Right lobe of liver (tissue), 6 donors: Measurements from ENCODE around the gene MYO5C. TPM values are rescaled to one million over a fixed set of nuclear protein-coding genes. Genes with fewer than 3 reads are reported as not detected.

Experiments used
- ATAC-seq, 4 donors: fragments of 200-7000 bp; cut with Tn5 transposase; one replicate each; pipeline ENCODE4 v1.9.1; 2020; ENCODE audit warnings: mild to moderate bottlenecking in 4 of 4, moderate library complexity in 4 of 4
- DNase-seq, 3 donors: peaks; one replicate each; pipeline ENCODE4 v3.0.0-alpha.2; 2020
- H3K27ac ChIP-seq, 3 donors: fragments of 200-600 bp; one replicate each; pipeline ENCODE4 v1.8.0; 2022
- H3K27me3 ChIP-seq, 2 donors: fragments of 200-600 bp; one replicate each; pipeline ENCODE4 v1.8.0; 2022
- H3K36me3 ChIP-seq, 4 donors: fragments of 200-600 bp; sonication (generic) in 1 of 4; one replicate each; pipeline versions ENCODE4 v1.5.1 to v1.8.0; 2017 to 2022; ENCODE audit warnings: control low read depth in 1 of 4
- H3K4me1 ChIP-seq, 4 donors: fragments of 200-600 bp; sonication (generic) in 1 of 4; one replicate each; pipeline versions ENCODE4 v1.5.1 to v1.8.0; 2017 to 2022; ENCODE audit warnings: control low read depth in 1 of 4
- H3K4me3 ChIP-seq, 3 donors: fragments of 200-600 bp; one replicate each; pipeline ENCODE4 v1.8.0; 2022
- H3K9me3 ChIP-seq, 4 donors: fragments of 200-600 bp; sonication (generic) in 1 of 4; one replicate each; pipeline versions ENCODE4 v1.5.1 to v1.8.0; 2017 to 2022; ENCODE audit warnings: control low read depth in 1 of 4
- CTCF ChIP-seq, 4 donors: fragments of 200-600 bp in 3 of 4; fragments of 450-650 bp in 1 of 4; IDR thresholded peaks; one replicate each; pipeline versions ENCODE4 v1.5.1 to v1.8.0; 2016 to 2022; ENCODE audit warnings: antibody characterized with exemption in 4 of 4, mild to moderate bottlenecking in 2 of 4
- POLR2A ChIP-seq: fragments of 450-650 bp; IDR thresholded peaks from one replicate; pipeline ENCODE4 v1.6.1; 2017; ENCODE audit warnings: antibody characterized with exemption, mild to moderate bottlenecking
- whole genome bisulfite sequencing: methylation state at CpG from one replicate; pipeline ENCODE4 v1.1.6; 2018; ENCODE audit warnings: low coverage, low lambda C conversion rate; ENCODE audit not compliant: insufficient coverage; ENCODE audit errors: missing lambda C conversion rate; 5-methylcytosine and 5-hydroxymethylcytosine counted together
- intact Hi-C, 2 donors: fragments of 100-400 bp; cut with DNase I; formaldehyde crosslinking; loops; one replicate each; pipeline versions ENCODE4 v1.11.2 to v1.14.1; 2022
- total RNA-seq, 6 experiments: library from RNA; depleted of rRNA in 2 of 6; stranded (reverse); fragments of >200 nt in 2 of 6; fragmentation: NEBNext Ultra II Directional in 3 of 6; extraction: Animal tissue kit (Norgen Biotek cat#: 25700) in 3 of 6; gene quantifications; one replicate each; pipeline versions ENCODE4 v1.1.0 to v1.2.4, GENCODE V29; 2016 to 2023
- donor health status: DM: no; HTN: yes; CAD: no.
- donor health status: DM: no; HTN: no; CAD: no.
- donor health status: DM: no; HTN: no; CAD: no.
- donor health status: DM: no; HTN: yes; CAD: no.
- donor health status: DM: no; HTN: yes; CAD: no.

MYO5C gene
- total RNA-seq, 6 experiments from 2014 or later, result 5.8 to 10.2 (median 7.1) TPM

DNA sequence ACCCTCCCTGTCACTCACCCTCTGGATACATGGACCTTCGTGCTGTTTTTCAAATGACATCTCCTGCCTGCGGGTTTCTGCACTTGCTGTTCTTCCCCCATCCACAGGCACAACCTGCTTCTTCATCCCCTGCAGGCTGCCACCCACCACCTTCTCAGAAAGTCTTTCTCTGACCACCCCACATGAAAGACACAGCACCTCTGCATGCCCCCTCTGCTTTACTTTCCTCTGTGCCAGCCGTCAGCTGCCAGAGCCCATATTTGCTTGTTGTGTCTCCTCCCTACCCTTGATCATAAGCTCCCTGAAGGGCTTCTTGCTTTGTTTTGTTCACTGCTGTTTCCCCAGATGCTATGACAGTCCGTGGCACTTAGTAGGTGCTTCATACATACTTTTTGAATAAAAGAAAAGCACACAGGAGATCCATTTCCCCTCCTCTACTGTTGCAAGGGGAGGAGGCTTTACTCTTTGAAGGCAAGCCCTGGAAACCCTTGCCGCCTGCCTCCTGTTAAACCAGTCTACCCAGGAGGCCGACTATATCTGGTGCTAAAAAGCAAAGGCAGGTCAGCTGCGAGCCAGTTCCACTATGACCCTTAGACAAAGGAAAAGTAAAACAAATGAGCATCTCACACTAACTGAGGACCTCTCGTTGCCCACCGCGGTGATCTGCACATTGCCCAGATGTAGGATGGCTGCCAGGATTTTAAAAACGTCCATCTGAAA, 31.9 kb downstream of the MYO5C start:
- Histone ChIP-seq H3K4me3 (no peak overlapping the region), H3K36me3 (no peaks in the 10 kb centered on the region), H3K9me3 (no peaks in the 10 kb centered on the region), H3K4me1 (no peaks in the 10 kb centered on the region), H3K27ac (no peak overlapping the region), H3K27me3 (no peaks in the 10 kb centered on the region)
- TF ChIP-seq POLR2A, result no peak
- no peak for TF ChIP-seq CTCF (IDR thresholded peaks at IDR 0.05)
- DNase-seq, result no peak
- intact Hi-C loops, result loop anchor here (5.0 to 10.0 kb wide), 2 partner anchors 469 to 471 kb away; no protein-coding TSS in a partner anchor
- 79% methylated on average over 11 of the region's 11 CpGs for WGBS
- ATAC-seq, result no peak

DNA sequence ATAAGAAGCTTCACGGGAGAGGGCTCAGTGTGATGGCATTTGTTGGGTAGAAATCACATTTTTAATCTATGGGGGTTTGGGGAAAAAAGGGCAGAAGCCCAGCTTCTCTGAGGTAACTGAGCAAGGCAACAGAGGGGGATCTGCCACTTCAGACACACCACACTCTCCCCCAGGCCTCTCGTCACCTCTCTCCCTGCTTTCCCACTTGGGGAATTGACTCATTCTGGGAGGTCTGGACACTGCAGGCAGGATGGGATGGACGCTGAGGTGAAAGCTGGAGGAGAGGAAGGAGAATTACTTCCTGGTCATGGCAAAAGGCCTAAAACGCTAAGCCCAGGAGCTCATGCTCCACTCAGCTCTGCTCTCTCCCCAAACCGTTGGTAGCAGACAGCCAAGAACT, 33.2 kb downstream of the MYO5C start:
- no peak overlapping the region for H3K27ac ChIP-seq
- H3K4me1 ChIP-seq, result no peaks in the 10 kb centered on the region
- TF ChIP-seq CTCF (IDR thresholded peaks at IDR 0.05), result no peak
- 72% methylated on average over 4 of the region's 5 CpGs for WGBS
- H3K4me3 ChIP-seq, result no peak overlapping the region
- H3K9me3 ChIP-seq, result no peaks in the 10 kb centered on the region
- no peaks in the 10 kb centered on the region for H3K36me3 ChIP-seq
- no peaks in the 10 kb centered on the region for H3K27me3 ChIP-seq
- no peak for DNase-seq
- intact Hi-C loops, result loop anchor here (5.0 to 10.0 kb wide), 2 partner anchors 470 to 472 kb away; no protein-coding TSS in a partner anchor
- ATAC-seq, result no peak

DNA sequence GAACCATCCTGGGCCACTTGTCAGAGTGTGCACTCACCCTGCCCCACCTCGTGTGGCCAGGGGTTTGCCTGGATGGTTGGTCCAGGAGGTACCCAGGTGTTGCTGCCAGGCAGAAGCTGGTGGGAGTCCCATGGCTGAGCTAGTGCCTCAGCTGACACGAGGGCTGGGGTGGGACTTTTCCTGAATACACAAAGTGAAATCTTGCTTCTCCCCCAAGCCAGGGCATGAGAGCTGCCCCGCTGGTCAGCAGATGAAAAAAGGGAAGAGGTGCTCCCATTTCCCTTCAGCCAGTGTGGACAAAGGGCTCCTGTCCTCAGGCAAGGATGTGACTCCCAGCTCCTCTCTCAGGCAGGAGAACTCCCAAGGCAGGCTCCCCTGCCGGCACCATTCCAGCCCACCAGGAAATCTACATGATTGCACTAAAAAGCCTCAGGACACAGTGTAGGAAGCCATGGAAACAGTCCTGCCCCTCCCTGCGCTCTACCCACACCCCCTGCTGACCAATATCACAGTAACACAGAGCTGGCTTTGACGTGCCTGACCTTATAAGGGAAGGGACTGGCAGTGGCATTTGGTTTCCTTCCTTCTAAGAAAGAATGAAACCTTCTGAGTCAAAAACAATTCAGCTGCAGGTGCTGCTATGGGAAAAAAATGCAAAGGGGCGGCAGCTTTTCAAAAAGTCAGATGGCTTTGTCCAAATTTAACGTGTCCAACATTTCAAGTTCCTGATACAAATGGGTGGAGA, 33.9 kb downstream of the MYO5C start:
- ATAC-seq (peak; percentile 64 to 82 (median 74)), DNase-seq (no peak)
- Histone ChIP-seq H3K4me3 (no peak overlapping the region), H3K4me1 (no peaks in the 10 kb centered on the region), H3K36me3 (no peaks in the 10 kb centered on the region), H3K27me3 (no peaks in the 10 kb centered on the region), H3K9me3 (no peaks in the 10 kb centered on the region), H3K27ac (no peak overlapping the region)
- intact Hi-C loops, result loop anchor here (5.0 to 10.0 kb wide), 2 partner anchors 471 to 473 kb away; no protein-coding TSS in a partner anchor
- WGBS, result 44% methylated on average over 6 of the region's 8 CpGs
- TF ChIP-seq CTCF (IDR thresholded peaks at IDR 0.05) (peak in 1 of 4 donors; percentile 2), POLR2A (no peak)

- WGBS, result 100% methylated on average over 2 of the region's 10 CpGs
- intact Hi-C loops, result loop anchor here (5.0 to 10.0 kb wide), 2 partner anchors 471 to 474 kb away; no protein-coding TSS in a partner anchor
- no peak for TF ChIP-seq POLR2A
- no peak for TF ChIP-seq CTCF (IDR thresholded peaks at IDR 0.05)
- Histone ChIP-seq H3K4me3 (no peak overlapping the region), H3K4me1 (no peaks in the 10 kb centered on the region), H3K27me3 (no peaks in the 10 kb centered on the region), H3K9me3 (no peaks in the 10 kb centered on the region), H3K27ac (no peak overlapping the region), H3K36me3 (no peaks in the 10 kb centered on the region)
- no peak for DNase-seq
- ATAC-seq, result no peak
Measured at GRCh38 chr15:52261026-52261425, 34.6 kb downstream of the MYO5C start.
